Common myeloid progenitor, CD34-positive (primary cell): ENCODE measurements around the gene SKAP2.

ENCODE experiments used
- CTCF ChIA-PET: fragments of 350-600 bp; sonication (Branson Sonifier 250); formaldehyde crosslinking; loops from one replicate; lab custom pipeline; 2021; ENCODE audit warnings: antibody characterized with exemption; lab: Charles Lee
- POLR2A ChIA-PET: fragments of 350-600 bp; sonication (Branson Sonifier 250); formaldehyde crosslinking; loops from one replicate; lab custom pipeline; 2021; ENCODE audit warnings: antibody characterized with exemption; lab: Charles Lee
- DNase-seq, 3 donors: peaks; one replicate each; pipeline versions ENCODE4 v3.0.0 to v3.0.0-alpha.2; 2013
- H3K27ac ChIP-seq, 2 experiments: 1 replicate in 1 of 2; 2 replicates in 1 of 2; pipeline ENCODE4 v1.7.0; 2013; ENCODE audit warnings: inconsistent platforms in 2 of 2, low read length in 2 of 2, mild to moderate bottlenecking in 2 of 2, low read depth in 1 of 2, moderate library complexity in 1 of 2; ENCODE audit not compliant: severe bottlenecking in 2 of 2, insufficient read depth in 1 of 2, poor library complexity in 1 of 2
- H3K27me3 ChIP-seq, 5 experiments: replicated peaks in 2 of 5; 1 replicate in 3 of 5; 2 replicates in 2 of 5; pipeline versions ENCODE4 v1.6.1 to v1.7.0; 2013; ENCODE audit warnings: low read length in 4 of 5, mild to moderate bottlenecking in 2 of 5, moderate library complexity in 2 of 5, inconsistent platforms in 1 of 5; ENCODE audit not compliant: insufficient read depth in 5 of 5, control insufficient read depth in 4 of 5
- H3K36me3 ChIP-seq, 4 experiments: 1 replicate in 2 of 4; 2 replicates in 2 of 4; pipeline versions ENCODE4 v1.6.1 to v1.7.0; 2013; ENCODE audit warnings: low read length in 3 of 4, control low read depth in 1 of 4, mild to moderate bottlenecking in 1 of 4; ENCODE audit not compliant: control insufficient read depth in 4 of 4, insufficient read depth in 4 of 4
- H3K4me1 ChIP-seq, 4 experiments: 1 replicate in 3 of 4; 2 replicates in 1 of 4; pipeline versions ENCODE4 v1.6.1 to v1.7.1; 2013; ENCODE audit warnings: low read length in 3 of 4, mild to moderate bottlenecking in 3 of 4, control low read depth in 1 of 4, inconsistent platforms in 1 of 4, moderate library complexity in 1 of 4; ENCODE audit not compliant: control insufficient read depth in 4 of 4, insufficient read depth in 4 of 4; ENCODE audit errors: control extremely low read depth in 1 of 4
- H3K4me3 ChIP-seq, 7 experiments: 1 replicate in 4 of 7; 2 replicates in 3 of 7; pipeline versions ENCODE4 v1.5.1 to v1.7.0; 2013; ENCODE audit warnings: mild to moderate bottlenecking in 7 of 7, low read length in 6 of 7, moderate library complexity in 6 of 7, inconsistent platforms in 2 of 7, low read depth in 2 of 7, control low read depth in 1 of 7; ENCODE audit not compliant: insufficient read depth in 4 of 7, control insufficient read depth in 1 of 7; ENCODE audit errors: extremely low read depth in 1 of 7
- H3K9me3 ChIP-seq, 5 experiments: 1 replicate in 4 of 5; 2 replicates in 1 of 5; pipeline versions ENCODE4 v1.6.1 to v1.7.1; 2013; ENCODE audit warnings: low read length in 4 of 5, mild to moderate bottlenecking in 2 of 5, inconsistent platforms in 1 of 5, low read depth in 1 of 5, moderate library complexity in 1 of 5; ENCODE audit not compliant: control insufficient read depth in 4 of 5, insufficient read depth in 2 of 5; ENCODE audit errors: control extremely low read depth in 1 of 5
- WGBS: methylation state at CpG from one replicate; pipeline ENCODE4 v1.1.5; 2013; ENCODE audit not compliant: insufficient coverage; 5-methylcytosine and 5-hydroxymethylcytosine counted together

The SKAP2 gene

GRCh38 chr7:26659121-26659520 lies 205.3 kb downstream of the SKAP2 start:
- H3K27ac ChIP-seq, result no peak overlapping the region
- 100% methylated on average over 1 of the region's 3 CpGs for WGBS
- no peaks in the 10 kb centered on the region for H3K27me3 ChIP-seq

GRCh38 chr7:26658389-26659084 lies 205.9 kb downstream of the SKAP2 start:
- H3K4me1 ChIP-seq, result peaks cover 5 to 28% (median 10%) of the 10 kb centered on the region in 4 experiments
- H3K4me3 ChIP-seq, result no peak overlapping the region
- H3K27me3 ChIP-seq, result no peaks in the 10 kb centered on the region
- no peaks in the 10 kb centered on the region for H3K9me3 ChIP-seq
- H3K36me3 ChIP-seq, result no peaks in the 10 kb centered on the region
- POLR2A ChIA-PET, result no interaction called here
- H3K27ac ChIP-seq, result no peak overlapping the region
- WGBS, result no CpG with 5 or more reads among the region's 7 CpGs
- CTCF ChIA-PET, result interaction anchor here (1.0 to 12.4 kb wide), 2 partner anchors 286 to 289 kb away, joined by 4 to 198 read pairs; no protein-coding TSS in a partner anchor
- no peak for DNase-seq

More at GRCh38 chr7:26659121-26659520, 205.3 kb downstream of the SKAP2 start:
- DNase-seq, result no peak
- Histone ChIP-seq H3K9me3 (no peaks in the 10 kb centered on the region), H3K36me3 (no peaks in the 10 kb centered on the region), H3K4me3 (no peak overlapping the region), H3K4me1 (peaks cover 2 to 22% (median 4%) of the 10 kb centered on the region in 4 experiments)
- CTCF ChIA-PET, result interaction anchor here (0.7 to 12.4 kb wide), 7 partner anchors 8 to 287 kb away, joined by 3 to 198 read pairs (median 4); no protein-coding TSS in a partner anchor
- POLR2A ChIA-PET, result no interaction called here

- ChIA-PET CTCF (interaction anchor here (1.0 kb wide), 1 partner anchor 289 kb away, joined by 4 read pairs; no protein-coding TSS in a partner anchor), POLR2A (no interaction called here)
- H3K4me1 ChIP-seq, result peaks cover 5 to 32% (median 16%) of the 10 kb centered on the region in 4 experiments
- no peaks in the 10 kb centered on the region for H3K27me3 ChIP-seq
- no peaks in the 10 kb centered on the region for H3K9me3 ChIP-seq
- H3K27ac ChIP-seq, result no peak overlapping the region
- H3K4me3 ChIP-seq, result no peak overlapping the region
- DNase-seq, result peak in 1 of 3 donors; percentile 35
- WGBS, result 88% methylated on average over 11 of the region's 15 CpGs
- H3K36me3 ChIP-seq, result no peaks in the 10 kb centered on the region
These were observed 206.6 kb downstream of the SKAP2 start for GRCh38 chr7:26657686-26658388.

- Histone ChIP-seq H3K36me3 (no peaks in the 10 kb centered on the region), H3K9me3 (no peaks in the 10 kb centered on the region), H3K27me3 (no peaks in the 10 kb centered on the region), H3K27ac (no peak overlapping the region), H3K4me3 (no peak overlapping the region), H3K4me1 (peaks cover 5 to 32% (median 20%) of the 10 kb centered on the region in 4 experiments)
- WGBS, result 84% methylated on average over 2 of the region's 2 CpGs
- no peak for DNase-seq
- ChIA-PET CTCF (interaction anchor here (1.0 to 1.3 kb wide), 3 partner anchors 285 to 292 kb away, joined by 3 to 4 read pairs (median 3); no protein-coding TSS in a partner anchor), POLR2A (no interaction called here)
These were observed 207.2 kb downstream of the SKAP2 start for GRCh38 chr7:26657206-26657641.

- Histone ChIP-seq H3K36me3 (no peaks in the 10 kb centered on the region), H3K27ac (no peak overlapping the region), H3K9me3 (no peaks in the 10 kb centered on the region), H3K4me3 (no peak overlapping the region), H3K4me1 (peaks cover 5 to 32% (median 20%) of the 10 kb centered on the region in 4 experiments), H3K27me3 (no peaks in the 10 kb centered on the region)
- DNase-seq, result no peak
- CTCF ChIA-PET, result interaction anchor here (1.0 to 1.3 kb wide), 4 partner anchors 20 to 764 kb away, joined by 3 read pairs; no protein-coding TSS in a partner anchor
- no CpG with 5 or more reads among the region's 4 CpGs for WGBS
- POLR2A ChIA-PET, result no interaction called here
These were observed 207.7 kb downstream of the SKAP2 start for GRCh38 chr7:26656735-26657134.

- Histone ChIP-seq H3K27me3 (no peaks in the 10 kb centered on the region), H3K4me3 (no peak overlapping the region), H3K27ac (no peak overlapping the region), H3K9me3 (no peaks in the 10 kb centered on the region), H3K4me1 (peaks cover 5 to 32% (median 20%) of the 10 kb centered on the region in 4 experiments), H3K36me3 (no peaks in the 10 kb centered on the region)
- WGBS, result 93% methylated on average over 2 of the region's 2 CpGs
- ChIA-PET POLR2A (no interaction called here), CTCF (interaction anchor here (0.7 to 1.2 kb wide), 5 partner anchors 14 to 763 kb away, joined by 3 read pairs; no protein-coding TSS in a partner anchor)
- DNase-seq, result no peak
These were observed 208.6 kb downstream of the SKAP2 start for GRCh38 chr7:26655781-26656180.
